ENCODE data around the gene CCDC192.
"Not testable (repeated sequence)": the region's sequence is repeated elsewhere in the genome, so short reads cannot be mapped to it uniquely, and the experiment has no call there.

GRCh38 chr5:127782450-127782849 lies 79.3 kb downstream of the CCDC192 start:
- TF ChIP-seq CTCF (tag by site-specific recombination; IDR thresholded peaks at IDR 0.05); ZBTB7A (tag by site-specific recombination; IDR thresholded peaks at IDR 0.05; ENCODE audit: low read depth); ZNF530 (tag by site-specific recombination; IDR thresholded peaks at IDR 0.05; ENCODE audit: low read depth); ZNF311 (tag by site-specific recombination; IDR thresholded peaks at IDR 0.05; ENCODE audit: borderline replicate concordance); KLF7 (tag by site-specific recombination; IDR thresholded peaks at IDR 0.05; ENCODE audit: borderline replicate concordance); ZNF677 (tag by site-specific recombination; IDR thresholded peaks at IDR 0.05); ZNF24 (tag by site-specific recombination; IDR thresholded peaks at IDR 0.05); ZNF449 (tag by site-specific recombination; IDR thresholded peaks at IDR 0.05); ZNF629 (tag by site-specific recombination; IDR thresholded peaks at IDR 0.05); ZNF350 (tag by site-specific recombination; IDR thresholded peaks at IDR 0.05): not testable (repeated sequence)
- TF ChIP-seq, protein P1, sequence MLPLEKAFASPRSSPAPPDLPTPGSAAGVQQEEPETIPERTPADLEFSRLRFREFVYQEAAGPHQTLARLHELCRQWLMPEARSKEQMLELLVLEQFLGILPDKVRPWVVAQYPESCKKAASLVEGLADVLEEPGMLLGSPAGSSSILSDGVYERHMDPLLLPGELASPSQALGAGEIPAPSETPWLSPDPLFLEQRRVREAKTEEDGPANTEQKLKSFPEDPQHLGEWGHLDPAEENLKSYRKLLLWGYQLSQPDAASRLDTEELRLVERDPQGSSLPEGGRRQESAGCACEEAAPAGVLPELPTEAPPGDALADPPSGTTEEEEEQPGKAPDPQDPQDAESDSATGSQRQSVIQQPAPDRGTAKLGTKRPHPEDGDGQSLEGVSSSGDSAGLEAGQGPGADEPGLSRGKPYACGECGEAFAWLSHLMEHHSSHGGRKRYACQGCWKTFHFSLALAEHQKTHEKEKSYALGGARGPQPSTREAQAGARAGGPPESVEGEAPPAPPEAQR (tag by site-specific recombination; IDR thresholded peaks at IDR 0.05) = not testable (repeated sequence)
